Smooth muscle cell (in vitro differentiated cells): ENCODE measurements around the gene UBE2E2. TPM values are rescaled to one million over a fixed set of nuclear protein-coding genes. Genes with fewer than 3 reads are reported as not detected.
A peak's percentile ranks its signal among the peaks of the same experiment; 100 is the strongest.

Experiments used
- DNase-seq: peaks from one replicate; lab custom pipeline; 2025; ENCODE audit not compliant: unreplicated experiment; lab: John Stamatoyannopoulos, UW
- H2AFZ ChIP-seq: fragments of 200-600 bp; sonication (generic); 2 replicates; pipeline ENCODE4 v1.6.0; 2016; ENCODE audit warnings: antibody characterized with exemption, low read depth, mild to moderate bottlenecking
- H3F3A ChIP-seq: fragments of 200-600 bp; sonication (generic); 2 replicates; pipeline ENCODE4 v1.6.0; 2017; ENCODE audit warnings: antibody characterized with exemption, low read depth
- H3K27ac ChIP-seq: fragments of 200-600 bp; sonication (generic); 2 replicates; pipeline ENCODE4 v1.5.1; 2016; ENCODE audit warnings: low read depth, mild to moderate bottlenecking
- H3K27me3 ChIP-seq: fragments of 200-600 bp; sonication (generic); 2 replicates; pipeline ENCODE4 v1.6.1; 2016; ENCODE audit warnings: low read depth, mild to moderate bottlenecking
- H3K36me3 ChIP-seq: fragments of 200-600 bp; sonication (generic); 2 replicates; pipeline ENCODE4 v1.5.1; 2016; ENCODE audit warnings: low read depth
- H3K4me1 ChIP-seq: fragments of 200-600 bp; sonication (generic); 2 replicates; pipeline ENCODE4 v1.5.1; 2016; ENCODE audit warnings: low read depth
- H3K4me2 ChIP-seq: fragments of 200-600 bp; sonication (generic); 2 replicates; pipeline ENCODE4 v1.6.0; 2016; ENCODE audit warnings: mild to moderate bottlenecking
- H3K4me3 ChIP-seq: fragments of 200-600 bp; sonication (generic); 2 replicates; pipeline ENCODE4 v1.5.1; 2016; ENCODE audit warnings: mild to moderate bottlenecking
- H3K79me2 ChIP-seq: fragments of 200-600 bp; sonication (generic); 2 replicates; pipeline ENCODE4 v1.6.0; 2016; ENCODE audit warnings: low read depth, mild to moderate bottlenecking
- H3K9ac ChIP-seq: fragments of 200-600 bp; sonication (generic); 2 replicates; pipeline ENCODE4 v1.6.0; 2016; ENCODE audit warnings: low read depth
- H3K9me3 ChIP-seq: fragments of 200-600 bp; sonication (generic); replicated peaks from 2 replicates; pipeline ENCODE4 v1.5.1; 2016; ENCODE audit warnings: low read depth
- H4K20me1 ChIP-seq: fragments of 200-600 bp; sonication (generic); 2 replicates; pipeline ENCODE4 v1.6.0; 2016; ENCODE audit warnings: low read depth
- CTCF ChIP-seq: fragments of 200-600 bp; sonication (generic); IDR thresholded peaks from 2 replicates; pipeline ENCODE4 v1.5.1; 2017; ENCODE audit warnings: borderline replicate concordance, mild to moderate bottlenecking, antibody characterized with exemption; ENCODE audit not compliant: insufficient read depth, poor library complexity, severe bottlenecking
- WGBS: methylation state at CpG from one replicate; pipeline ENCODE4 v1.1.7; 2016; ENCODE audit warnings: low lambda C conversion rate; 5-methylcytosine and 5-hydroxymethylcytosine counted together
- polyA plus RNA-seq: library from polyadenylated mRNA; unstranded; fragments of >200 nt; fragmentation: Nextera tagmentation; extraction: Ambion mirVana; gene quantifications from 2 replicates; pipeline ENCODE4 v1.2.1, GENCODE V29; 2016
- total RNA-seq: library from RNA; depleted of rRNA; stranded (reverse); fragments of >200 nt; gene quantifications from 2 replicates; pipeline ENCODE4 v1.2.3, GENCODE V29; 2014

Gene UBE2E2
- total and polyA plus RNA-seq, 2 experiments from 2014 or later = 65.9 to 121 TPM

DNA sequence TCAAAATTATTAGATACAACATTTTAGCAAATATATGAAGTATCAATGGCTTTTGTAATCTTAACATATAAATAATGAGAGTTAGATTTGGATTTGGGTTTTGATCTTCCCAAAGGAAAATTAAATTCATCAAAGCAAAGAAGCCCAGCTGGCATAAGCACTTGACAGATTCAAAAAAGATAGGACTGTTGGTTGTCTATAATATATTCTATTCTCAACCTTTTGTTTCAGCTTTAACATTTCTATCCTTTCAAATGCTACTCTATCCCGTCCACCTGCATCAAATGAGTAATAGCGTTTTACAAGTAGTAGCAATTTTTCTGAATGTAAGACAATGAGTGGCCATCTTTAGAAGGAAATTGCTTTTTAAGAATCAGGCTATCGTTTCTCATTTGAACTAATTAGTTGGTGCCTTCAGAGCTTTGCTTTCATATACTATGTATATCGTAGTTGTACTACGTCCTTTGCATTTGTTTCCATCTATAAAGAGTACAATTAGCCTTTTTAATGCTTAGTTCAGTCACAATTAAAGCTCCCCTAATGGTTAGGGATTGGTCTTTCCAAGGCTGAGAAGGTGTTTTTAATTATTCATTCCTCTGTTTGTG, 278.0 kb downstream of the UBE2E2 start:
- Histone ChIP-seq H3K4me1 (peaks cover 19% of the 10 kb centered on the region), H3K27me3 (no peaks in the 10 kb centered on the region), H3K27ac (no peak overlapping the region), H3K9me3 (no peaks in the 10 kb centered on the region), H3F3A (no peaks in the 10 kb centered on the region), H3K4me2 (peak overlapping the region; percentile 64), H4K20me1 (peaks cover 74% of the 10 kb centered on the region), H2AFZ (no peak overlapping the region), H3K36me3 (no peaks in the 10 kb centered on the region), H3K9ac (no peak overlapping the region), H3K79me2 (peaks cover 8% of the 10 kb centered on the region), H3K4me3 (no peak overlapping the region)
- no peak for TF ChIP-seq CTCF
- DNase-seq = no peak
- 86% methylated on average over 5 of the region's 5 CpGs for WGBS

DNA sequence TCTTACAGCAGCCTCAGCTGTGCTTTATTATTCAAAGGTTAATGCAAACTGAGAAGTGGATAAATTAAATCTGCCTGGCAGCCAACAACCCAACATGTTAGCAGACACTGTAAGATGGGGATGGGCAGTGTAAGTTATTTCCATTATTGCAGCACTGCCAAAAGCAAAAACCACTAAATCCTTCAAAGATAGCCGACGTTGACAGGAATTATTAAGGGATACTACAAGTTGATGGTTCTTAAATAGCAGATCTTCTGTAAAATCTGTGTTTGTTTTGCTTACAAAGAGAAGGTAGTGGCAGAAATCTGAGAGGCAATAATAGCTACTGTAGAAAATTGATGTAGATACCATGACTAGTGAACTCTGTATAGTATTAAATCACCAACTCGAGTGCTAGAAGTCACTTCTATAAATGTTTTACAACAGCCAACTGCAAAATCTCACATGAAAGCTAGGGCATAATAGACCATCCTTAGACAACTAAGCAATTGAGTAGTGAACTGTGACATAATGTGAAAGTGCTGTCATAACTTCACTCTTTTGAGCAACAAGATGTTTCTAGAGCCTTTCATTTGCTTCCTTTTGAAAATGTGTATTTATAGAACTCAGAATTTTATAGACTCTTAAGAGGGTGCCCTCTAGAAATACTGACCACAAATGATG, 278.6 kb downstream of the UBE2E2 start:
- H3K36me3 ChIP-seq = no peaks in the 10 kb centered on the region
- H3K27ac ChIP-seq = no peak overlapping the region
- no peaks in the 10 kb centered on the region for H3K9me3 ChIP-seq
- no peak overlapping the region for H2AFZ ChIP-seq
- H3K9ac ChIP-seq = no peak overlapping the region
- H3K79me2 ChIP-seq = peaks cover 8% of the 10 kb centered on the region
- peaks cover 81% of the 10 kb centered on the region for H4K20me1 ChIP-seq
- H3K4me2 ChIP-seq = peak overlapping the region; percentile 64
- no peaks in the 10 kb centered on the region for H3F3A ChIP-seq
- no peak for TF ChIP-seq CTCF
- H3K4me1 ChIP-seq = peaks cover 19% of the 10 kb centered on the region
- WGBS = 38% methylated on average over 3 of the region's 3 CpGs
- no peak for DNase-seq
- H3K27me3 ChIP-seq = no peaks in the 10 kb centered on the region
- H3K4me3 ChIP-seq = no peak overlapping the region

DNA sequence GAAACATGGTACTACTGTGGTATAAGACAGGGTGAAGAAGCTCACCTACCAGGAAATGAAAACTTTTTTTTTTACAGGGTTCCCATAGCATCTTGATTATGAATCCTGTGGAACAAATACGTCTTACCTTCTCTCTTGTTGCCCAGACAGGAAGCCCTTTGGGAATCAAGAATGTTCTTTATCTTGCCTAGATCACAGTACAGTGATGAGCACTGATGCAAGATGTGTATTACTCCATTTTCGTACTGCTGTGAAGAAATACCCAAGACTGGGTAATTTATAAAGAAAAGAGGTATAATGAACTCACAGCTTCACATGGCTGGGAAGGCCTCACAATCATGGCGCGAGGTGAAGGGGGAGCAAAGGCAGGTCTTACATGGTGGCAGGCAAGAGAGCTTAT, 281.3 kb downstream of the UBE2E2 start:
- H3K27me3 ChIP-seq = no peaks in the 10 kb centered on the region
- H2AFZ ChIP-seq = no peak overlapping the region
- peaks cover 8% of the 10 kb centered on the region for H3K79me2 ChIP-seq
- H3K9me3 ChIP-seq = no peaks in the 10 kb centered on the region
- TF ChIP-seq CTCF = no peak
- H3K36me3 ChIP-seq = no peaks in the 10 kb centered on the region
- H3F3A ChIP-seq = no peaks in the 10 kb centered on the region
- H4K20me1 ChIP-seq = peaks cover 82% of the 10 kb centered on the region
- peaks cover 22% of the 10 kb centered on the region for H3K4me1 ChIP-seq
- no peak overlapping the region for H3K27ac ChIP-seq
- no peak for DNase-seq
- H3K4me2 ChIP-seq = no peak overlapping the region
- H3K4me3 ChIP-seq = no peak overlapping the region
- H3K9ac ChIP-seq = no peak overlapping the region
- 100% methylated on average over 4 of the region's 4 CpGs for WGBS

DNA sequence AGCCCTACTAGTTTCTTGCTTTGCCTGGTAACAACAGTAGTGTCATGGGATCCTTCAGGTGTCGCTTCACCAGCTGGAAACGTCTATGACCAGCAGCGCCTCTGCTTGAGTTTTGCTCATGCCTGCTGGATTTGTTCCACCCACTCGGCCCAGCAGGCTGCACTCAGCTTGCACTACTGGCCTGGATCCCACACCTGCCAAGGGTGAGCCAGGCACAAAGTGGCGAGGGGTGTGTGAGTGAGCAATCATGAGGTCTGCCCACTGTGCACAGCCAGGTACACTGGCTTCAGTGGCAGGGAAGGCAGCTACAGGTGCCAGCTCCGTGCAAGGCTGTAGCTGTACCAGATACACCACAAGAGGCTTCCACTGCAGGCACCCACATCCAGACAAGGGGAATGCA, 282.8 kb downstream of the UBE2E2 start:
- Histone ChIP-seq H3K4me2 (no peak overlapping the region), H3K27me3 (no peaks in the 10 kb centered on the region), H3F3A (peaks cover 9% of the 10 kb centered on the region), H3K9ac (no peak overlapping the region), H4K20me1 (peaks cover 83% of the 10 kb centered on the region), H3K4me1 (peaks cover 31% of the 10 kb centered on the region), H3K9me3 (no peaks in the 10 kb centered on the region), H3K27ac (no peak overlapping the region), H3K4me3 (no peak overlapping the region), H3K79me2 (peaks cover 8% of the 10 kb centered on the region), H2AFZ (no peak overlapping the region), H3K36me3 (no peaks in the 10 kb centered on the region)
- DNase-seq = no peak
- no peak for TF ChIP-seq CTCF
- WGBS = 89% methylated on average over 6 of the region's 6 CpGs
